Chondrocyte (in vitro differentiated cells): ENCODE results near the gene SFSWAP. TPM values are rescaled to one million over a fixed set of nuclear protein-coding genes. Genes with fewer than 3 reads are reported as not detected.
A peak's percentile ranks its signal among the peaks of the same experiment; 100 is the strongest.

ENCODE experiments used
- DNase-seq: peaks from one replicate; pipeline ENCODE4 v3.0.0; 2021; ENCODE audit warnings: mixed read lengths, low spot score
- H3K27ac Mint-ChIP-seq: one replicate; pipeline ENCODE4 v1.8.0; 2021; ENCODE audit warnings: mild to moderate bottlenecking, moderate library complexity, mixed read lengths; ENCODE audit not compliant: unreplicated experiment
- H3K27me3 Mint-ChIP-seq: 2 replicates; pipeline ENCODE4 v1.8.0; 2021; ENCODE audit warnings: low read depth, mixed read lengths
- H3K36me3 Mint-ChIP-seq: 2 replicates; pipeline ENCODE4 v1.8.0; 2021; ENCODE audit warnings: low read depth, mixed read lengths
- H3K4me1 Mint-ChIP-seq: 2 replicates; pipeline ENCODE4 v1.8.0; 2021; ENCODE audit warnings: low read depth, mild to moderate bottlenecking, mixed read lengths
- H3K4me3 Mint-ChIP-seq: one replicate; pipeline ENCODE4 v1.8.0; 2021; ENCODE audit warnings: mild to moderate bottlenecking, moderate library complexity, mixed read lengths; ENCODE audit not compliant: unreplicated experiment
- H3K9me3 Mint-ChIP-seq: 2 replicates; pipeline ENCODE4 v1.8.0; 2021; ENCODE audit warnings: low read depth, mixed read lengths
- total RNA-seq: library from RNA; stranded (reverse); gene quantifications from 3 replicates; pipeline ENCODE4 v1.2.1, GENCODE V29; 2021
- TF ChIP-seq, protein P1 (sequence below): fragments of 200-600 bp; sonication (generic); IDR thresholded peaks from 2 replicates; pipeline ENCODE4 v1.5.0; 2021; ENCODE audit warnings: antibody characterized with exemption, mild to moderate bottlenecking, moderate library complexity

SFSWAP gene
- total RNA-seq, 1 donor from 2014 or later, result 33.0 TPM

DNA sequence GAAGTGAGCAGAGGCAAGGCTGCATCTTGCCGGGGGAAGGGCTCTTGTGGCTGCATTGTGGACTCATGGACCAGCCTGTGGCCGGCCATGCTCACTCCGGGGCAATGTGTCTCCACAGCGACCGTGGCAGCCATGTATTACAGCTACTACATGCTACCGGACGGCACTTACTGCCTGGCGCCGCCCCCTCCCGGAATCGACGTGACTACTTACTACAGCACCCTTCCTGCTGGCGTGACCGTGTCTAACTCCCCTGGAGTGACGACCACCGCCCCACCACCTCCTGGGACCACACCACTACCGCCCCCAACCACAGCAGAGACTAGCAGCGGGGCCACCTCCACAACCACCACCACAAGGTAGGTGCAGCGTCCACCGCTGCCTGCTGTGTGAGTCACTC, 42.1 kb downstream of the SFSWAP start:
- Mint-ChIP-seq H3K27me3 (no peaks in the 10 kb centered on the region), H3K27ac (no peak overlapping the region), H3K9me3 (no peaks in the 10 kb centered on the region), H3K4me3 (no peak overlapping the region), H3K36me3 (peaks cover 45% of the 10 kb centered on the region), H3K4me1 (no peaks in the 10 kb centered on the region)
- TF ChIP-seq, protein P1, sequence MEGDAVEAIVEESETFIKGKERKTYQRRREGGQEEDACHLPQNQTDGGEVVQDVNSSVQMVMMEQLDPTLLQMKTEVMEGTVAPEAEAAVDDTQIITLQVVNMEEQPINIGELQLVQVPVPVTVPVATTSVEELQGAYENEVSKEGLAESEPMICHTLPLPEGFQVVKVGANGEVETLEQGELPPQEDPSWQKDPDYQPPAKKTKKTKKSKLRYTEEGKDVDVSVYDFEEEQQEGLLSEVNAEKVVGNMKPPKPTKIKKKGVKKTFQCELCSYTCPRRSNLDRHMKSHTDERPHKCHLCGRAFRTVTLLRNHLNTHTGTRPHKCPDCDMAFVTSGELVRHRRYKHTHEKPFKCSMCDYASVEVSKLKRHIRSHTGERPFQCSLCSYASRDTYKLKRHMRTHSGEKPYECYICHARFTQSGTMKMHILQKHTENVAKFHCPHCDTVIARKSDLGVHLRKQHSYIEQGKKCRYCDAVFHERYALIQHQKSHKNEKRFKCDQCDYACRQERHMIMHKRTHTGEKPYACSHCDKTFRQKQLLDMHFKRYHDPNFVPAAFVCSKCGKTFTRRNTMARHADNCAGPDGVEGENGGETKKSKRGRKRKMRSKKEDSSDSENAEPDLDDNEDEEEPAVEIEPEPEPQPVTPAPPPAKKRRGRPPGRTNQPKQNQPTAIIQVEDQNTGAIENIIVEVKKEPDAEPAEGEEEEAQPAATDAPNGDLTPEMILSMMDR, result no peak
- no peak for DNase-seq

DNA sequence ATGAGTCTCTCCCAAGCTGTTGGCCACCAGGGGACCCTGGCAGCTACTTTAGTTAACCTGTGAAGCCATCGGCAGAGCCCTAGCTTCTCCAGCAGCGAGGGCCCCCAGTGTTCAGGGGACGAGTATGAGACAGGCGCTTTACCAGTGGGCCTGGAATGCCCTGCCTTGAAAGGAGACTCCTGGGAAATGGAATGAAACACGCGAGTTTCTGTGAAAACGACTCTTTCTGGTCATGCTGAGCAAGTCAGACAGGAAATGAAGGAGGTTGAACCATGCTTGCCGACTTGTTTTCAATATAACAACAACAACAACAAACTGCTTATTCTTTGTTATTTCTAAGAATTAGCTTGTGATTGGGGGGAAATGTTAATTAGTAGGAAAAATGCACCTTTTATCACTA, 42.9 kb downstream of the SFSWAP start:
- H3K36me3 Mint-ChIP-seq, result peaks cover 44% of the 10 kb centered on the region
- no peaks in the 10 kb centered on the region for H3K4me1 Mint-ChIP-seq

DNA sequence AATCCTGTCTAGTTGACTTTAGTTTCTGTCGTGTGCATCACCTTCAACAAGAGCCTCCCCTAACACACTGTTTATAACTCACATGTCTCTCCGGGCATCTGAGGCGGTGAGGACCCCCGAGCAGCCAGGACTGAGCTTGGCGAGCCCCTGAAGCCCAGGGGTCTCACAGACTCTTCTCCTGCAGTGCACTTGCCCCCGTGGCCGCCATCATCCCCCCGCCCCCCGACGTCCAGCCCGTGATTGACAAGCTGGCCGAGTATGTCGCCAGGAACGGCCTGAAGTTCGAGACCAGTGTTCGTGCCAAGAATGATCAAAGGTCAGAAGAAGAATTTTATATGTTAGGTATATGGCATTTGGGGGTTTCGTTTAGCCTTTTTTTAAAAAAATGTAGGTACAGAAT, 43.3 kb downstream of the SFSWAP start:
- peaks cover 44% of the 10 kb centered on the region for H3K36me3 Mint-ChIP-seq
- TF ChIP-seq, protein P1, result no peak
- H3K9me3 Mint-ChIP-seq, result no peaks in the 10 kb centered on the region
- no peaks in the 10 kb centered on the region for H3K27me3 Mint-ChIP-seq
- DNase-seq, result no peak
- H3K27ac Mint-ChIP-seq, result no peak overlapping the region
- H3K4me3 Mint-ChIP-seq, result no peak overlapping the region
- H3K4me1 Mint-ChIP-seq, result peaks cover 2% of the 10 kb centered on the region

More for the DNA sequence above, 42.9 kb downstream of the SFSWAP start:
- H3K9me3 Mint-ChIP-seq, result no peaks in the 10 kb centered on the region
- DNase-seq, result no peak
- TF ChIP-seq, protein P1, result no peak
- no peak overlapping the region for H3K27ac Mint-ChIP-seq
- no peak overlapping the region for H3K4me3 Mint-ChIP-seq
- no peaks in the 10 kb centered on the region for H3K27me3 Mint-ChIP-seq

DNA sequence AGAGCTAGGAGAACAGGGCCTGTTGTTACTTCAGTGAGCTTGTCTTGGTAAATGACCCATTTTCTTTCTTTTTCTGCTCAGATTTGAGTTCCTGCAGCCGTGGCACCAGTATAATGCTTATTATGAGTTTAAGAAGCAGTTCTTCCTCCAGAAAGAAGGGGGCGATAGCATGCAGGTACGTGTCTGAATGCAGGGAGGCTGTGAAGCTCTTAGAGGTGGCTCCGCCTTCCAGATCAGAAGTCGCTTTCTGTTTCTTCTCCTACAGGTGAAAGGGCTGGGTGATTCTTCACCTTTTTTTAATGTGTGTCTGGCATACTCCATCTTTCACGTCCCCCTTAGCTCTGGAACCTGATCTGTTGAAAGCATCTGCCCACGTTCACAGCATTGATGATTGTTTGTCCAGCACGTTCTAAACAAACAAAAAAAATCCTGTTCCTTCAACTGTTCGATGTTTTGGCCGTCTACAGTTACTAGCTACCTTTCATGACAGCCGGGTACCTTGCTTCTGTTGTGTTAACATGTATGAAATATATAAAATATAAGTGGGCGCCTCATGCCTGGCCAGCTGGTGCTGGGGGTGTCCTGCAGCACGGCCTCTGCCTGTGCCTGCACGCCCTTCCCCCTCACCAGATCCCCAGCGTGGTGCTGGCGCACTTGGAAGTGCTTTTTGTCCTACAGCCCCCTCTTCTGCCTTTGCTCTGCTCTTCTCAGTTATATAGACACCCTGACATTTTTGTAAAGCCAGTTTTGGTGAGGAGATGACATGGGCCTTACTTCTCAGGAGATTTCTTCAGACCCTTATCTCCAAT, 44.6 kb downstream of the SFSWAP start:
- Mint-ChIP-seq H3K36me3 (peaks cover 45% of the 10 kb centered on the region), H3K4me1 (peaks cover 3% of the 10 kb centered on the region), H3K27ac (no peak overlapping the region), H3K27me3 (no peaks in the 10 kb centered on the region), H3K9me3 (no peaks in the 10 kb centered on the region), H3K4me3 (no peak overlapping the region)
- DNase-seq, result no peak
- TF ChIP-seq, protein P1, result peak; percentile 67

DNA sequence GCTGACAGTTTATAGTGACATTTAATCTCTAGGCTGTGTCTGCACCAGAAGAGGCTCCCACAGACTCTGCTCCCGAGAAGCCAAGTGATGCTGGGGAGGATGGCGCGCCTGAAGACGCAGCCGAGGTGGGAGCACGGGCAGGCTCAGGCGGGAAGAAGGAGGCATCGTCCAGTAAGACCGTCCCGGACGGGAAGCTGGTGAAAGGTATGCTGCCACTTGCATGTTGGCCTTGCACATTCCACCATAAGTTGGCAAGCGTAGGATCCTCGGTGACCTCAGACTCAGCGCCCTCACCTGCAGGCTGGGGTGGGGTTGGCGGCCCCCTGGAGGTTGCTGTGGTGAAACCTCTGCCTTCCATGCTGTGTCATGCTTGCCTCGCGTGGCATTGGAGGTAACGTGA, 45.6 kb downstream of the SFSWAP start:
- TF ChIP-seq, protein P1, result no peak
- Mint-ChIP-seq H3K4me1 (peaks cover 3% of the 10 kb centered on the region), H3K27ac (no peak overlapping the region), H3K27me3 (no peaks in the 10 kb centered on the region), H3K9me3 (no peaks in the 10 kb centered on the region), H3K36me3 (peaks cover 49% of the 10 kb centered on the region), H3K4me3 (no peak overlapping the region)
- DNase-seq, result no peak
